HG03520 (cell line): ENCODE results near the gene E2F3.
A peak's percentile ranks its signal among the peaks of the same experiment; 100 is the strongest.

Source experiments
- ATAC-seq: cut with Tn5 transposase; IDR thresholded peaks from one replicate; pipeline ENCODE4 v1.9.1; 2021; ENCODE audit warnings: mild to moderate bottlenecking, moderate library complexity; ENCODE audit not compliant: unreplicated experiment

Gene E2F3

DNA sequence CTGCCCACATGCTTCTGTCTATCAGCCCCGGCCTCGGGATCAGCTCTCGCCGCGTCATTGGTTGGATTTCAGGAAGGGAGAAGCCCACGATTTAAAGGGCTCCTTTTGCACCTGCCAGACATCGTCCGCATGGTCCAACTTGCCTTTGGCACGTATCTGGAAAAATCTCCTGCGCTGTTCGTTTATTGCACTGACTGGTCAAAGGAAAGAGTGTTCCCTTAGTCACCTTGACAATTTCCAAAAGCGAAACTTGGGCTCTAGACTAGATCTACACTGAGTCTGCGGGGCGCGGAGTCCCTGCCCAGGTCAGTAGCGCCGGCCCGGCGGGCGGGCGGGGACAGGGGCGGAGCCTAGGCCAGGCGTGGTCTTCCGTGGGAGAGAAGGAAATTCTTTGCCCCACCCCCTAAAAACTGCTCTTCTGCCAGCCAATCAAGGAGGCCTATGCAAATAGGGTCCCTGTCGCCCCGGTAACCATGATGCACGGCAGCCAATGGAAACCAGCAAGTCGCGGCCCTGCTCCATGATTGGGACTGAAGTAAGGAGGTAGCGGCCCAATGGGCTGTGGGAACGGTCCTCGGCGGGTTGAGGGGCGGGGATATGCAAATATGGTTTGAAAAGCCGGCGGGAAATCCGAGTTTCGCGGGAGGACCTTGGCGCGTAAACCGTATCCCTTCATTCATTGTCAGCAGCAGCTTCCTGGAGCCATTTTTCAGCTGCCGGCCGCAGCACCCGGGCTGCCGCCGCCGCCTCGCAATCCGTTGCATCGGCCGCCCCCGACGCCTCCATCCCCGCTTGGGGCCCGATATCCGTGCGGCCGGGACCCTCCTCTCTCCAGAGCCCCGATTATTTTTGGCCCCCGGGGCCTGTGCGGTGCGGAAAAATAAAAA is at the start of gene E2F3:
TSS of gene E2F3 (plus strand) at position 675 of the 887 bp plus-strand sequence. CDS start 354 bp downstream, outside the sequence.
- peak; percentile 88 for ATAC-seq

DNA sequence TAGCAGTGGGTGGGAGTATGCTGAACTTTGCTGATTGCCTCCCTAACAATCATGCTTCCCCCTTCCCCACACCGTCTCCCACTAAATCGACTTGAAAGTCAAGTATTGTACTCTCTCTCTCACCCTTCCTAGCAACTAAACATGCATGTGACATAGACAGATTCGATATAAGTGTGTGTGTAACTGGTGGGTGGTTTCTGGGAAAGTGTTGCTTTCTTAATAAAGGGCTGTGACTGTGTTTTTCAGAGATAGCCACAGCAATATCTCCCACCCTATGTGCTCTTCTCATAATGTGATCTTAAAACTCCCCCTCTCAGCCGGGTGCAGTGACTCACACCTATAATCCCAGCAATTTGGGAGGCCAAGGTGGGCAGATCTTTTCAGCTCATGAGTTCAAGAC is 49.3 kb upstream of the E2F3 start:
- no peak for ATAC-seq

DNA sequence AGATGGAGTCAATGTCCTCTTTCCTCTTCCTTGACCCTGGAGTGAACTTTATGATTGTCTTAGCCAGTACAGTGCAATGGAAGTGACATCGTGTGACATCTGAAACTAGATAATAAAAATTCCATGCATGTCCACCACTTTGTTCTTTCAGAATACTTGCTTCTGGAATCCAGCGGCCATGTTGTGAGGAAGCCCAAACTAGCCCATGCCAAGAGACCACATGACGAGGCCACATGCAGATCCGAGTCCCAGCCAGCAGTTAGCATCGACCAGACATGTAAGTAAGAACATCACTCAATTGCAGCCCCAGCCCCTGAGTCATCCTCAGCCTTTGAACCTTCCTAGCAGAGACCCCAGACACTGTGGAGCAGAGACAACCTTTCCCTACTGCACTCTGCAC is 48.5 kb upstream of the E2F3 start:
- no peak for ATAC-seq

DNA sequence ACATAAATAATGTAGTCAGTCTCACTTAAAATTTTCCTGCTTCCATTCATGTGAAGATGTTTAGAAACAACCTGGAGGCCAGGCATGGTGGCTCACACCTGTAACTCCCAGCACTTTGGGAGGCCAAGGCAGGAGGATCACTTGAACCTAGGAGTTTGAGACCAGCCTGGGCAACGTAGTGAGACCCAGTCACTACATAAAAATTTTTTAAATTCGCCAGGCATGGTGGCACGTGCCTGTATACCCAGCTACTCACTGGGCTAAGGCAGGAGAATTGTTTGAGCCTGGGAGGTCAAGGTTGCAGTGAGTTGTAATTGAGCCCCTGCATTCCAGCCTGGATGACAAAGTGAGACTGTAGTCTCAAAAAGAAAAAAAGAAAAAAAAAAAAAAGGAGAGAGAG is 47.3 kb upstream of the E2F3 start:
- ATAC-seq: no peak

DNA sequence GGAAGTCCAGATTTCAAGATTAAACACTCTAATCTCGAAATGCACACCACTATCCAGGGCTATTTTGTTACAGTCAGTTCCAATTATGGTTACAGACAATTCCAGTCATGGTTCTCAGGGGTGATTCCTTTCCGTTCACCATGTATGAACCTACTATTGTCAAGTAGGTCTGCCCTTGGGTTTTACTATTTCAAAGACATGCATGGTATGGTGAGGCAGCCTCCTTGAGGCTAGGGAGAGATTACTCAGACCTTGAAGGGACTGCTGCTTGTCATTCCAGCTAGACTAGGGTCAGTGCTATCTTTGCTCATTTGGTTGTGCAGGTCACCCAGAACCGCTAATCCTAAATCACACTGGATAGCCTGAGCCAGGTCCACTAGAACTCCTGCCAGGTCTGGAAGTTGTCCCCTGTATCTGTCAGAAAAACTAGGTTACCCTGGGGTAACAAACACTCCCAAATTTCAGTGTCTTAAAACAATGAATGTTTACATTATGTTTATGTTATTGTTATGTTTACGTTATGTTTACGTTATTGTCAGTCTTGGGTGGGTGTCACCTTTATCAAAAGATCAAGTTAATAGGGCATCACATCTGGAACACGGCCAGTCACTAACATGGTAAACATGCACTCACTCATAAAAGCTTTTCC is 41.1 kb upstream of the E2F3 start:
- ATAC-seq: no peak

GRCh38 chr6:20362623-20363022 is 39.1 kb upstream of the E2F3 start:
- no peak for ATAC-seq

DNA sequence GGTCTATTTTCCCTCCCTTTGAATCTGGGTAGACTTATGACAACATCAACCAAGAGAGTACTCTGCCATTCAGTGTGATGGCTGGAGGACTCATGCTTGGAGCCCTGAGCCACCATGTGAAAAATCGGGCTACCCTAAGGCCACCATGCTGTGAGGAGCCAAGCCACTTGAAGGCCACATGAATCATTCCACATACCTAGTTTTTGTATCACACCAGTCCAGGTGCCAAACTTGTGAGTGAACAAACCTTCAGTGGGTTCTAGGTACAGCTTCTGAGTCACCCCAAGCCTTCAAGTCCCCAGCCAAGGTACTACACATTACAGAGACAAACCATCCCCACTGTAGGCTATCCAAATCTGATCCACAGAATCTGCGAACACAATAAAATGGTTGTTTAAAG is 37.4 kb upstream of the E2F3 start:
- ATAC-seq: no peak

DNA sequence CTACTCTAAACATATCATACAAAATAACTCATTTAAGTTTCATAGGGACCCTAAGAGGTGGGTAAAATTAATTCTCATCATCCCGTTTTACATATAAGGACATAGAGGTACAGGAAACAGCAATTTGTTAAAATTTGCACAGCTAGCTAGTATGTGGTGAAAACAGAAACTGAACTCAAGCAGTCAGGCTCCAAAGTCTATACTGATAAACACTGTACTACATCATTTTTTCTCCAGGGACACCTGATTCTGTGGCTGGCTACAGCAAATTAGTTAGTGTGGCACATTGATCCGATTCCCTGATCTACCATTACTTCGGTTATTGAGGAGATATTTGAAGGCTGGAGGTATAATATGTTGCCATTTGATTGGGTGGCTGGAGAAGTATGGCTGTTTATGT is 36.2 kb upstream of the E2F3 start:
- ATAC-seq: peak; percentile 82

DNA sequence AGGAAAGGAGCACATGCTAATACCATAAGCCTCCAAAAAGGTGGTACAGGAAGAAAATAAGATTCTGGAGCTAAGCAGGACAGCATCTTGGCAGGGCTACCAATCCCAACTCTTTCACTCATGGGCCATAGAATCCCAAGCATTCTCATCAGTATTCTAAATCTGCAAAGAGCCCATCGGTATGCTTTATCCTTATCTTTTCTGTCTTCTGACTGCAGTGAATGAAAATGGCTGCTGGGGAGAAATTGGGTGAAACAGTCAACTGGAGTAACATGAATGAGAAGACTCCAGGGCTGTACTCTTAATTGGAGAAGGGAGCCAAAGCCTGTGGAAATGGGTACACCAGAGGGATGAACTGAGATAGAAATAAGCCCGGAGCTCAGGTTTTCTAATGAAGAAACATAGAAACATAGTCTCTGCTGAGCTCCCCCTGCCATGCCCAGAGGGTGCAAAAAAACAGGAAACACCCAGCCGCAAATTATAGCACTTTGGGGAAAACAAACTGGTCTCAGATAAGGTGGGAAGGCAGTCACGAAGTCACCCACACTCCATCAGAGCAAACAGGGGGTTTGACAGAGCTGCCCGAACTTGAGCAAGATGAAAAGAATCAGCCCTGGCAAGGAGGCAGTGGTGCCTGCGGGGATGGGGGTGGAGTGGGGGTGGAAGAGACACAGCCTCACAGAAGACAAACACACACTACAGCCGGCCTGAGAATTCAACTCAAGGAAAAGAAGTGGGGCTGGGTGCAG is 35.4 kb upstream of the E2F3 start:
- no peak for ATAC-seq

- ATAC-seq: no peak
Observed at GRCh38 chr6:20367743-20368485, 33.8 kb upstream of the E2F3 start.

- no peak for ATAC-seq
Observed at GRCh38 chr6:20370393-20370792, 31.3 kb upstream of the E2F3 start.

DNA sequence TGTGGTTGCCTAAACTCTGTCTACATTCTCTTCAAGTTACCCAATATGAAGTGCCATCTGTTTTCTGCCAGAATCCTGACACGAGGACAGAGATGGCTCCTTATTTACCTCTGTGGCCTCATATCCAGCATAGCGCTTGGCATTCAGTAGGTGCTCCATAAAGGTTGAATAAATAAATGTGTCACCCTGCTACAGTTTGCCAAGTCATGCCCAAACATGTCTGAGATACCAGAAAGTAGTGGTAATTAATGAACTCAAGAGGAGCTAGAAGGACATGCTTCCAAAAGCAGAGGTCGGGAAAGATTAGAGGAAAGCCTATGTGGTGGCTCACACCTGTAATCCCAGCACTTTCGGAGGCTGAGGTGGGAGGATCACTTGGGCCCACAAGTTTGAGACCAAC is 30.9 kb upstream of the E2F3 start:
- no peak for ATAC-seq

DNA sequence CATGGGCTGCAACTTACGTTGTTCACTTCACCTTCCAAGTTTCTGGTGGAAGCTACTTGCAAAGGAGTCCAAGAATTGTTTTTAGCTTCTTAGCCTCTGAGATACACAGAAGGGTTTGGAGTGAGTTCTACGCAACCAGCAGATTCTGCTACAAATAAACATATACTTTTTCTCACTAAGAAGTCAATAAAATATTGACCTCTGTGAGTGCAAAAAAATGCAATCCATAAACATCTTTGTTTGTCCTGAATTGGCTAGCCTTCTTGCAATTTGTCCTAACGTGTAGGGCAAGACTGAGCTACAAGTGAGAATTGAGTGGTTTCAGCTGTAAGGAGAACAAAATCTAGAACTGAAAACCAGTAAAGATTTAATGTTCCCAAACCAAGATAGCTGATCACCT is 26.2 kb upstream of the E2F3 start:
- no peak for ATAC-seq

- no peak for ATAC-seq
Observed at GRCh38 chr6:20377623-20378265, 23.9 kb upstream of the E2F3 start.

- ATAC-seq: no peak
Observed at GRCh38 chr6:20379231-20379630, 22.4 kb upstream of the E2F3 start.

DNA sequence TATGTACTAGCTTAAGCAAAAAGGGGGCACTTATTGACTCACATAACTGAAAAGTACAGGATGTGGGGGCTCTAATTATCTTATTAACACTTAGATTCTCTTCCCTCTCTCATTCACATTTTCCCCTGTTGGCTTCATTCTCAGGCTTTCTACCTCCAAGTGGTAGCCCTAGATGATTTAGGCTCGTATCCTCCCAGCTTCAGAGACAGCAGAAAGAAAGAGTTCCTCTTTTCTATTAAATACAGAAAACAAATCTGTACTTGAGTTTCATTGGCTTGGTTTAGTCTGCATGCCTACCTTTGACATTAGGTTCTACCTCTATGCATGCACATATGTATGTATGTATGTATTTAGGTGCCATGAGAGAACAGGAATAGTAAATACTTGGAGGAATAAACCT is 15.5 kb upstream of the E2F3 start:
- ATAC-seq: no peak

GRCh38 chr6:20389066-20389465 is 12.6 kb upstream of the E2F3 start:
- ATAC-seq: no peak

GRCh38 chr6:20393297-20393696 is 8.4 kb upstream of the E2F3 start:
- ATAC-seq: no peak

- ATAC-seq: no peak
Observed at GRCh38 chr6:20399518-20399917, 2.2 kb upstream of the E2F3 start.

DNA sequence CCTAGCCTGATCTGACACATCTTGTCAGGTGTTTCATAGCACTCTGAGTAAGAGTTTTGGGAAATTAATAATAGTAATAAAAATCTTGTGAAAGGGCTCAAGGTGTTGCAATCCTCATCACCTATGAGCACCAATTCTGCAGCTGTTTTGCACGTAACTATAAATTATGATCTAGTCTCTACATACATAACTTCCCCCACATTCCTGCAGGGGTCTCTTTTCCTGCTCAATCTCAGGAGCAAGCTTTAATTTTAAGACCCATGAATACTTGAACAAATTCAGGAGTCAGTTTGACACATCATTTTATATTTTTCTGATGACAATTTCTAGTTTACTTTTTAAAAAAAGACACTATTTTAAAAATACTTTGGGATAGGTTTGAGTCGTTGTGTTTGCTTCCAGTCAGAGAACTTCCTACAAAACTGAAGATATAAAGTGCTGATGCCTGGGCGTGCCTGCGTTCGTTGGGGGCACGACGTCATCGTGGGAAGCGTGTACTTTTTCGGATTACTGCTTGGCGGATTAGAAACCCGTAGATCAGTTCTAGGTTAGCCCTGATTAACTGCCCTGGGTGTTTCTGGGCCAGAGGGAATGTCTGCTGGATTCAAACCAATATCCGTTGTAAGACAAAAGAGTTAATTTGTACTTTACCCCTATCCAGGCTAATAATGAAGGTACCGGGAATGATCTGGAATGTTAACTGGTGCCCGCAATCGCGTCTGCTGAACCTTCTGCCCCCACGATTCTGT is 1.0 kb upstream of the E2F3 start:
- ATAC-seq: no peak
